Astrocyte (in vitro differentiated cells and primary cell): ENCODE measurements around the gene KLHL22. TPM values are rescaled to one million over a fixed set of nuclear protein-coding genes. Genes with fewer than 3 reads are reported as not detected.

ENCODE experiments used
- DNase-seq: peaks from one replicate; pipeline ENCODE4 v3.0.0-alpha.2; 2010; ENCODE audit warnings: low read depth
- FAIRE-seq: peaks from 2 replicates; lab custom pipeline; 2011; peaks lifted over from hg19 to GRCh38; lab: Jason Lieb, UNC
- H2AFZ ChIP-seq: 2 replicates; pipeline ENCODE4 v1.6.0; 2012; ENCODE audit warnings: low read depth, low read length, inconsistent platforms
- H3K27ac ChIP-seq: 2 replicates; pipeline ENCODE4 v1.5.1; 2011; ENCODE audit warnings: low read depth, low read length, inconsistent platforms
- H3K27me3 ChIP-seq: 2 replicates; pipeline ENCODE4 v1.6.0; 2011; ENCODE audit warnings: low read length, inconsistent platforms; ENCODE audit not compliant: insufficient read depth
- H3K36me3 ChIP-seq: 2 replicates; pipeline ENCODE4 v1.5.1; 2011; ENCODE audit warnings: low read length, inconsistent platforms; ENCODE audit not compliant: insufficient read depth
- H3K4me1 ChIP-seq: 2 replicates; pipeline ENCODE4 v1.5.1; 2011; ENCODE audit warnings: low read length, inconsistent platforms; ENCODE audit not compliant: insufficient read depth
- H3K4me2 ChIP-seq: 2 replicates; pipeline ENCODE4 v1.6.0; 2012; ENCODE audit warnings: low read length, inconsistent platforms
- H3K4me3 ChIP-seq: 2 replicates; pipeline ENCODE4 v1.5.1; 2011; ENCODE audit warnings: low read depth, mild to moderate bottlenecking, low read length, inconsistent platforms; ENCODE audit not compliant: insufficient read depth
- H3K79me2 ChIP-seq: 2 replicates; pipeline ENCODE4 v1.6.0; 2012; ENCODE audit warnings: mild to moderate bottlenecking, low read length, inconsistent platforms; ENCODE audit not compliant: insufficient read depth
- H3K9ac ChIP-seq: 2 replicates; pipeline ENCODE4 v1.6.0; 2012; ENCODE audit warnings: mild to moderate bottlenecking, low read length, inconsistent platforms
- H3K9me3 ChIP-seq: 2 replicates; pipeline ENCODE4 v1.5.1; 2012; ENCODE audit warnings: low read depth, mild to moderate bottlenecking, low read length, inconsistent platforms; ENCODE audit not compliant: insufficient read depth
- H4K20me1 ChIP-seq: 2 replicates; pipeline ENCODE4 v1.6.0; 2012; ENCODE audit warnings: low read length, inconsistent platforms; ENCODE audit not compliant: insufficient read depth
- H3K27ac Mint-ChIP-seq: one replicate; pipeline ENCODE4 v1.8.0; 2021; ENCODE audit warnings: mild to moderate bottlenecking, mixed read lengths; ENCODE audit not compliant: unreplicated experiment
- H3K27me3 Mint-ChIP-seq: one replicate; pipeline ENCODE4 v1.8.0; 2021; ENCODE audit warnings: low read depth, mixed read lengths; ENCODE audit not compliant: unreplicated experiment
- H3K36me3 Mint-ChIP-seq: one replicate; pipeline ENCODE4 v1.8.0; 2021; ENCODE audit warnings: low read depth, mixed read lengths; ENCODE audit not compliant: unreplicated experiment
- H3K4me1 Mint-ChIP-seq: one replicate; pipeline ENCODE4 v1.8.0; 2021; ENCODE audit warnings: low read depth, mixed read lengths; ENCODE audit not compliant: unreplicated experiment
- H3K4me3 Mint-ChIP-seq: one replicate; pipeline ENCODE4 v1.8.0; 2021; ENCODE audit warnings: mild to moderate bottlenecking, moderate library complexity, mixed read lengths; ENCODE audit not compliant: unreplicated experiment
- H3K9me3 Mint-ChIP-seq: one replicate; pipeline ENCODE4 v1.8.0; 2021; ENCODE audit warnings: mild to moderate bottlenecking, mixed read lengths; ENCODE audit not compliant: unreplicated experiment
- CTCF ChIP-seq: IDR thresholded peaks from 2 replicates; pipeline ENCODE4 v1.5.1; 2011; ENCODE audit warnings: low read depth, mild to moderate bottlenecking, inconsistent platforms, low read length, moderate library complexity; ENCODE audit not compliant: insufficient read depth
- EZH2 ChIP-seq: IDR thresholded peaks from 2 replicates; pipeline ENCODE4 v1.6.1; 2012; ENCODE audit warnings: mild to moderate bottlenecking, low read length, inconsistent platforms; ENCODE audit not compliant: insufficient read depth
- total RNA-seq: library from RNA; stranded (reverse); gene quantifications from 2 replicates; pipeline ENCODE4 v1.2.1, GENCODE V29; 2021

Gene KLHL22
- total RNA-seq, 1 donor from 2014 or later: 14.0 TPM

- Histone ChIP-seq H3K4me1 (peaks cover 6% of the 10 kb centered on the region), H3K4me2 (no peak overlapping the region), H3K27me3 (no peaks in the 10 kb centered on the region), H3K9me3 (no peaks in the 10 kb centered on the region), H3K9ac (no peak overlapping the region), H3K27ac (no peak overlapping the region), H2AFZ (no peak overlapping the region), H3K4me3 (no peak overlapping the region), H3K79me2 (peaks cover 60% of the 10 kb centered on the region), H4K20me1 (peaks cover 61% of the 10 kb centered on the region), H3K36me3 (no peaks in the 10 kb centered on the region)
- Mint-ChIP-seq H3K9me3 (no peaks in the 10 kb centered on the region), H3K36me3 (peaks cover 12% of the 10 kb centered on the region), H3K27ac (no peak overlapping the region), H3K4me3 (no peak overlapping the region), H3K4me1 (peaks cover 7% of the 10 kb centered on the region), H3K27me3 (no peaks in the 10 kb centered on the region)
- FAIRE-seq (no peak), DNase-seq (no peak)
- no peak for TF ChIP-seq EZH2
- no peak for TF ChIP-seq CTCF
These were observed 5.2 kb downstream of the KLHL22 start for GRCh38 chr22:20490183-20490940.

GRCh38 chr22:20488946-20489345 is 6.6 kb downstream of the KLHL22 start:
- H3K9me3 Mint-ChIP-seq: no peaks in the 10 kb centered on the region
- Histone ChIP-seq H3K79me2 (peaks cover 48% of the 10 kb centered on the region), H3K4me2 (no peak overlapping the region), H4K20me1 (peaks cover 54% of the 10 kb centered on the region), H3K9me3 (no peaks in the 10 kb centered on the region), H3K9ac (no peak overlapping the region), H2AFZ (no peak overlapping the region), H3K4me1 (no peaks in the 10 kb centered on the region), H3K27ac (no peak overlapping the region), H3K36me3 (no peaks in the 10 kb centered on the region), H3K27me3 (no peaks in the 10 kb centered on the region), H3K4me3 (no peak overlapping the region)
- H3K4me1 Mint-ChIP-seq: peaks cover 7% of the 10 kb centered on the region
- DNase-seq (no peak), FAIRE-seq (no peak)
- no peak overlapping the region for H3K4me3 Mint-ChIP-seq
- no peak for TF ChIP-seq EZH2
- no peak for TF ChIP-seq CTCF
- no peaks in the 10 kb centered on the region for H3K27me3 Mint-ChIP-seq
- peaks cover 16% of the 10 kb centered on the region for H3K36me3 Mint-ChIP-seq
- H3K27ac Mint-ChIP-seq: no peak overlapping the region

GRCh38 chr22:20487715-20488114 is 7.9 kb downstream of the KLHL22 start:
- Histone ChIP-seq H3K4me1 (no peaks in the 10 kb centered on the region), H3K9me3 (no peaks in the 10 kb centered on the region), H3K9ac (no peak overlapping the region), H3K27ac (no peak overlapping the region), H3K4me3 (no peak overlapping the region), H3K79me2 (peaks cover 36% of the 10 kb centered on the region), H3K4me2 (no peak overlapping the region), H3K27me3 (no peaks in the 10 kb centered on the region), H3K36me3 (peaks cover 2% of the 10 kb centered on the region), H2AFZ (no peak overlapping the region), H4K20me1 (peaks cover 44% of the 10 kb centered on the region)
- H3K4me1 Mint-ChIP-seq: peaks cover 7% of the 10 kb centered on the region
- H3K4me3 Mint-ChIP-seq: no peak overlapping the region
- no peak for TF ChIP-seq EZH2
- TF ChIP-seq CTCF: no peak
- H3K36me3 Mint-ChIP-seq: peaks cover 25% of the 10 kb centered on the region
- no peaks in the 10 kb centered on the region for H3K9me3 Mint-ChIP-seq
- FAIRE-seq: no peak
- H3K27me3 Mint-ChIP-seq: no peaks in the 10 kb centered on the region
- DNase-seq: no peak
- H3K27ac Mint-ChIP-seq: no peak overlapping the region
